Stimulated activated CD4-positive, alpha-beta T cell treated with anti-CD3 and anti-CD28 coated beads, Interleukin-1b, Interleukin-23, amount 100 ng/mL, for 1 hour (primary cell): ENCODE measurements around the gene HMCN1.
"Not testable (repeated sequence)": the region's sequence is repeated elsewhere in the genome, so short reads cannot be mapped to it uniquely, and the experiment has no call there.

ENCODE experiments used
- DNase-seq, 2 donors: peaks; one replicate each; pipeline ENCODE4 v3.0.0-alpha.2; 2020; ENCODE audit warnings: low read depth in 2 of 2

Gene HMCN1

DNA sequence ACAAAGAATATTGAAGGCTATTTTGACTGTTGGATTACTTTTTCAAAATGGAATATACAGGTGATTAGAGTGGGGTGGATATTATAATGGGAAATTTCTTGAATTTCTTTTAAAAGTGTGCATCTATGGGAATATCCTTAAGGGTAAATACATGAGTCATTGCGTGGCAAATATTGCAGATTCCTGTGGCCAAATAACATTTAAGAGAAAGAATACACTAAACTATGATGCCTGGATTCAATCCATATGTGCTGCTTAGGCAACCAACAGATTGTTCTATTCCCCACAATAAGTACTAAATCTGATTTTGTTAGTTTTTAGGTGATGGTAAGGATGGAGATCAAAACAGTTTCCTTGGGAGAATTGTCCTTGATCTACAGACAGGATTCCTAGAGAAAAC, 119.5 kb downstream of the HMCN1 start:
- no peak for DNase-seq

DNA sequence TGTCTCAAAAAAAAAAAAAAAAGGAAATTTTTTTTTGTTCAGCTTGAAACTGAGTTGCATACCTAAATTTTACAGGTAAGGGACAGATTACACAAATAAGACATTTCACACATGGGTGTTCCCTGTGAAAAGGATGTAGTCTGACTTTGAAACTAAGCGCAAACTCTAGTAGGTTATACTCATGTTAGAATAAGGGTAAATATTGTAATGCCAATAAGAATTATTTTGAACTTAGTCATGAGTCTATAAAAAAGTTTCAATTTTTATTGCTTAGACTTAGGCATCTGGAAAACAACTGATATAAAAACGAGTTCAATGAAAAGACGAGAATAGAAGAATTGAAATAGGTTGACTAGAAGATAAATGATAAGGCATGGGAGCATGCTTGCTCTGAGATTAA, 122.3 kb downstream of the HMCN1 start:
- no peak for DNase-seq

DNA sequence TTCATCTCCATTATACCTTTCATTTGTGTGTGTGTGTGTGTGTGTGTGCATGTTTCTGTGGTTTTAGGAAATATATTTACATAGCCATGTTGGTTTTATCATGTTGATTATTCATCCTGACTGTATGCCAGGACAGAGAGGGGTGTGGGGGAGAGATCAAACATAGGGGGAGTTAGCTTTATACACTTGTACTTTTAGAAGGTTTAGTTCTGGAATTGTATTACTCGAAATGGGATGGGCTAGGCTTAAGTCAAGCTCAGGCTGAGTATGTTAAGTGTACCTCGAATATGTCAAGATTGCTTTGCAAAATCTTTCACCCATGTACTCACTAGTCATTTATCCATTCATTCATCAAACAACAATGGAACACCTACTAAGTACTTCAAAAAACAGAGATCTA, 123.3 kb downstream of the HMCN1 start:
- no peak for DNase-seq

DNA sequence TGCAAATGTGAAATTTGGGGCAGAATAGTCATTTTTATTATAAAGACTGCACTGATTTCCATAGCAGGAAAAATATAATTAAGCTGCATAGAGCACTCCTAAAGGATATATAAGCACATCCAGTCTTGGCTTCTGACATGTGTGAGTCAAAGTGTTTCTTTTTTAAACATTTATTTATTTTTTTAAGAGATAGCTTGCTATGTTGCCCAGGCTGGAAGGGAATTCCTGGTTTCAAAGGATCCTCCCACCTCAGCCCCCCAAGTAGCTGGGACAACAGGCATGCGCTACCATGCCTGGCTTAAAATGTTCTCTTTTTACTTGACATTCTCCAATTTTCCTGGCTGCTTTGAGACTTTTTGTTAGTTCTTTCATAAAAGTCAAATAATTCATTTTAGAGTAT, 126.1 kb downstream of the HMCN1 start:
- no peak for DNase-seq

DNA sequence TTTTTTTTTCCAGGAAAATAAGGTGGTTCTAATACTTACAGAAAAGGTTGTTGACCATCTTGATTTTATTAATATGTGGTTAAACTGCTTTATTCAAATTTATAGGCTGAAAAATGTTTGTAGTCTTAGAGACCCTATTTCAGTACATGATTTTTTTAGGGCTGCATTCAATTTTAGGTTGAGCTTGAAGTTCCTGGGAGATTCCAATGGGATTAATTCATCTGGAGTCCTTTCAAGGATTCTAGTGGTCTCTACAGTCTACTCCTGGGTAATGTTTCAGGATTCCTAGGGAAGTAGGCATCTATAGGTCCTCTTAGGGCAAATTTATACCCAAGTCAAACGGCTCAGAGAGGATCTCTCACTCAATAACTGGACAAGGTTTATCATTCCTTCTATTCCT, 126.7 kb downstream of the HMCN1 start:
- DNase-seq = no peak

DNA sequence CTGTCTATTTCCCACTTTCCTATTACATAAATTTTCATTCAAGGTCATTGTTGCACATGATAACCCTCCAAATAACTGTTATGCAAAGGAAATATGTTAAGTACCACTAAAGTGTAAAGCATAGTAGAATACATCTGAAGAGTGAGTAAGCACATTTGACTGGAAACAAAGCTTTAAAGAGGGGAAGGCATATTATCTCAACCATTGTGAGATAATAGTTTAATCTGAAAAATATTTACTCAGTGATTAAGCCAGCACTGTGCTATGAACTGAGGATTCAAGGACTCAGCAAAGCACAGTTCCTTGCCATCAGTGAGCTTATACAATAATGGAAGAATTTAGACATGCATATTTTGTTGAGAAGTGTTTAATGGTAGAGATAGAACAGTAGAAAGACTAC, 127.4 kb downstream of the HMCN1 start:
- DNase-seq = no peak

DNA sequence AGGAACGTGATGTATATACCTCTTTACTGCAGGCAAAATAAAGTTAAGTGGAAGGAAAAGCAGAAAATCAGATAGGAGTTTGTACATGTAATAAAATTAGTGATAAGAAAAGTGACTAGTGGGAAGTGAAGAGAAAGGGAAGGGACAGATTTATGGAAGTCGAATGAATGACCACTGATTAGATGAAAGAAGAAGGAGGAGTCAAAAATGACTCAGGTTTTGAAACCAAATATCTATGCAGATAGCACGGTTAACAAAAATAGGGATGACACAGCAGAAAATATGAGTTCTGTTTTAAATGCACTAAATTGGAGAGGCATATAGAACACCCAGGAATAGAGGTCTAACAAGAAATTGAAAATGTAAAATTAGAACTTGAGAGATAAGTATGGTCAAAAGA, 128.0 kb downstream of the HMCN1 start:
- DNase-seq = no peak

DNA sequence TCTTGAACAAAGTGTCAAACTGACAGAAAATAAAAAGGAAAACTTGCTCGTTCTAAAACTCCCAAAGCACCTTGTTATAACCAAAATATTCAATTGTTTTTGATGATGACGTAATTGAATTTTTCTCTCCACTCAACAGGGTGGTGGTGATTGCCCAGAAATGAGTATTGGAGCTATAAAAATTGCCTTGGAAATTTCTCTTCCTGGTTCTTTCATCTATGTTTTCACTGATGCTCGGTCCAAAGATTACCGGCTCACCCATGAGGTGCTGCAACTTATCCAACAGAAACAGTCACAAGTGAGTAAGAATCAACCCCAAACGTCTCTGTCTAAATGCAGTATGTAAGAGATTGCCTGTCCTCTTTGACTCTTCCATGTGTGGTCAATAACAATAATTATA, 130.1 kb downstream of the HMCN1 start:
- no peak for DNase-seq

DNA sequence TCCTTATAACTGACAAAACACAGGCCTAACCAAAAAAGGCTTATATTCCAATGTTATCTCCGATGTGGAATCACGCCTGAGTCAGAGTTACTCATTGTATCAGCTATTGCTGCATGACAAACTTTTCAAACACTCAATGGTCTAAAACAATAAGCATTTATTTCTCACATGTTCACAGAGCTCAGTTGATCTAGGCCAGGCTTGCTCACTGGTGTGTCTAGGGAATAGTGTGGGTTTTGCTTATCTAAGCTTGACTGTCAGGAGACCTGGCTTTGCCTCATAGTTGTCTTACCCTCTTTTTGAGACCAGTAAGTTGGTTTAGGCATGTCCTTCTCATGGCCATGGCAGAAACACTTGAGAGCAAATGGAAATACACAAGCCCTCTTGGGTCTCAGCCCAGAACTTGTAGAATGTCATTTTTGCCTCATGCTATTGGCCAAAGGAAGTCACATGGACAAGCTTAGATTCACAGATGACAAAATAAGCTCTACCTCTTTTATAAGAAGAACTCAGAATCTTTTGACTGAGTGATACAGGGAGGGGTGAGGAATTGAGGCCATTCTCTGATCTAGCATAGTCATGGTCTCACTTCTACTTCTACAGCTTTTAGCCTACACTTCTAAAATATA, 130.8 kb downstream of the HMCN1 start:
- DNase-seq = no peak

DNA sequence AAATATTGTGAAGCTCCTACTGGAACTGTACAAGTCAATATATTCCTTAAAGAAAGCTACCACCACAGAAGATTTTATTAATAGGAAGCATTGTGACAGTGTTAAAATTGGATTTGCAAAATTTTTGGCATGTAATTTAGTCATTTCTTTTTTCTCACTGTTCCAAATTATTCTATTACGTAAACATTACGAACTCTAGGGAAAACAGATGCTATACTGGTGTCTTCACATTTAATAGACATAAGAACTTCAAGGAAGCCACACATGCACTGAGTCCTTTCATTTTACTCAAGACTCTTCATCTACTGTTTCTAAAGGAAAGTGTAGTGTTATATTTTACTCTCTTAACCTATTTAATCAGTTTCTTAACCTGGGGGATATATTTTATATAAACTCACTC, 135.4 kb downstream of the HMCN1 start:
- no peak for DNase-seq

DNA sequence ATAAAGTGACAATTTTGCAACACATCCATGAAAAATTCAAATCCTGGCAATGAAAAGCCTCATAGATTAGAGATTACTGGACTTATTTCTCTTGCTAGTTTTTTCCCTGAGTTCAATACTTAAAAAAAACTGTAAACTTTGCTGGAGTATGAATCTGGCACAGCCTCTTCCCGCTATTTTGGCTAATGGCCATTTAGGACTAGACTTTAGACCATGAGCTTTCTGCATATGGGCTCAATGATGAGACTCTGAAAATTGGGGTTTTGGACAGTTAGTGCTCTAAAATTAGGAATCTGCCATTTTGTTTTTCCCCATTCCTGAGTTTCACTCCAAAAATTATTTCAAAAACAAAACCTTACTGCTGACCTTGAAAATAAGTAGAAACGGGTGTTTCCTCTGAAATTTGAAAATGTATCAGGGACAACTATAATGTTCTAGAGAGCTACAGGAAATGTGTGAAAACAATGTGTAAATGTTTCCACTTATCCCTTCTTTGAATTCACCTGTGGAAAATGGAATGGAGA, 137.5 kb downstream of the HMCN1 start:
- no peak for DNase-seq

DNA sequence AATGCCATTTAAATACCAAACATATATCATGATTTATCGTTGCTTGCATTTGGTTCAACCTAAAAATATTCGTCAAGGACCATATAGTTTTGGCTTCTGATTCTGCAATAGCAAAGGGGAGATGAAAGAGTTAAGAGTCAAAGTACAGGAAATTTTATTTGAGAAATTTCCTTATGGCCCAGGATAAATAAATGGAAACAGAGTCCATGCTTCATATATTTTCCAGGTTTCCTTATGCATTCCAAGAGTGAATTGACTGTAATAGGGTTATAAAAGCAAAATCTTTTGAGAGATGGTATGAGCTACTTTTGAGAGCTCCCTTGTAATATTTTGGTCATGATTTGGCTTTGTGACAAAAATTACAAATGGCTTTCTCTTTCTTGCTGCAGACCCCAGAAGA, 140.1 kb downstream of the HMCN1 start:
- DNase-seq = no peak

DNA sequence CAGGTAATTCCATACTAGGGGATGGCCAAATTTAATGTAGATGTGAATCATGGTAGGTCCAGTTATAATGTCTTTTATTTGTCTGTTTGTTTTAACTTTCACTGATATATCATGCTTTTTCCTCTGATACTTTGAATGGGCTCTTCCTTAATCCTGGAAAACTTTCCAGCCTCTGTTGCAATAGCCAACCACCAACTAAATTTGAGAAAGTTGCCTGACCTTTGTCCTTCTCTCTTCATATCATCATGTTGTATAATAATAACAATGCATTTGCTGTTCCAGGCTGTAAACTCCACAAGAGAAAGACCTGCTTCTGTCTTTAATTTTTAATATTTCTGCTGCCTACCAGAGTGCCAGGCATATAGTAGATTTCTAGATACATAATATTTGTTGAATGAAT, 146.1 kb downstream of the HMCN1 start:
- DNase-seq = no peak

DNA sequence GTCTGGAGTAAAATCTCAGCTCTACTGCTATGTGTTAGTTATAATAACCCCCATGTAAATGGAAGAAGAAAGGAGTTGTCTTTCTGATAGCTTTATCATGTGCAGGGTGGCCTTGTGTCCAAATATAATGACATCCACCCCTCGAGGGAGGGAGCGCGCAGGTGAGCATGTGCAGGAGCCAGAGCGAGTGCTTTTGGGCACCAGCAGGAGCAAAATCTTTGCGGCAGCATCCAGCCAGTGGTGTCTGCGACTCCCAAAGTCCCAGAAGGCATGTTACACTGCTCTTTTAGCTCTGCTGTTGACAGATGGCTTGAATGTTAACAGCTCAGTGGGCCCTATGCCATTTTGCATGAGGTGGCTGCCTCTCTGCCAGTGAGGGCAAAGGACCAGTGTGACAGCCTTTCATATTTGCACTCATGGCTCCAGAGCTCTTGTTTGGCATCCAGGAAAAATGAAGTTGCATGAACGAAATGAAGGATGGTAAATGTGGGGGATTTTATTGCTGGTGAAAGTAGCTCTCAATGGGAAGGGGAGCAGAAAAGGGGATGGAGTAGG, 146.7 kb downstream of the HMCN1 start:
- no peak for DNase-seq

DNA sequence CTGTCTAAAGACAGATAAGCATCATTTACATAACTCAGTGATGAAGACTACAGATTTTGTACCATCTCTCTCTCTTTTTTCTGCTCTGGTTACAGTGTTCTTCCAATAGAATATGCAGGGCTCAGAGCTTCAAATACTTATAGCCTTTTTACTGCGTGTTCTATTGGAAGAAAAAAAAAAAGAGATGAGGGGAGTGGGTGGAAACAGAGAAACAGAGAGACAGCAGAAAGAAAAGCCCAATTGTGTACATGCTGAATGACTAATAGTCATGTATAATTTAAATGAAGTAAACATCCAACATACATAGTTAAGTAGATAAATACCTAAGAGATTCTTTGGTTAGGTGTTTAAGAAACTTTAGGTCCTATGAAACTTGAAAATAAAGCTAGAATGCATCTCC, 151.9 kb downstream of the HMCN1 start:
- DNase-seq = no peak

DNA sequence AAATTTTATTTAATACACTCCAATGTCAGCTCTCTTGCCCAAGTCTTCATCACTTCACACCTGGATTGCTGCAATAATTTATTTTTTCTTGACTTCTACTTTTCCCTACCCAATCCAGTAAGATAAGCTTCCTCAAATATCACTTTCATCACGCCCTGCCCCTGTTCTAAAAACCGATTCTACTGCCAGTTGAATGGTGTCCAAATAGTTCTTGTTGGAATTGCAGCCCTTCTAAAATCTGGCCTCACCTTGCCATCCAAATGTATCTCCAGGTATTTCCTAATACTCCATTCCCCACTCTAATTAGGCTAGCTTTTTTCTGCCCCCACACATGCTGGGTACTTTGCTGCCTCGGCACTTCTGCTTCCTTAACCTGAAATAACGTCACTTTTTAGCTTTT, 152.5 kb downstream of the HMCN1 start:
- DNase-seq = no peak

DNA sequence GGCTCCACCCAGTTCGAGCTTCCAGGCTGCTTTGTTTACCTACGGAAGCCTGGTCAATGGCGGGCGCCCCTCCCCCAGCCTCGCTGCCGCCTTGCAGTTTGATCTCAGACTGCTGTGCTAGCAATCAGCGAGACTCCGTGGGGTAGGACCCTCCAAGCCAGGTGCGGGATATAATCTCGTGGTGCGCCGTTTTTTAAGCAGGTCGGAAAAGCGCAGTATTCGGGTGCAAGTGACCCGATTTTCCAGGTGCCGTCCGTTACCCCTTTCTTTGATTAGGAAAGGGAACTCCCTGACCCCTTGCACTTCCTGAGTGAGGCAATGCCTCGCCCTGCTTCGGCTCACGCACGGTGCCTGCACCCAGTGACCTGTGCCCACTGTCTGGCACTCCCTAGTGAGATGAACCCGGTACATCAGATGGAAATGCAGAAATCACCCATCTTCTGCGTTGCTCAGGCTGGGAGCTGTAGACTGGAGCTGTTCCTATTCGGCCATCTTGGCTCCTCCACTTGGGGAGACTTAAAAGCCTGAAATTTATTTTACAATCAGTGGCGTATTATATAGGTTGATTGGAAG, 158.7 kb downstream of the HMCN1 start:
- DNase-seq = not testable (repeated sequence)

DNA sequence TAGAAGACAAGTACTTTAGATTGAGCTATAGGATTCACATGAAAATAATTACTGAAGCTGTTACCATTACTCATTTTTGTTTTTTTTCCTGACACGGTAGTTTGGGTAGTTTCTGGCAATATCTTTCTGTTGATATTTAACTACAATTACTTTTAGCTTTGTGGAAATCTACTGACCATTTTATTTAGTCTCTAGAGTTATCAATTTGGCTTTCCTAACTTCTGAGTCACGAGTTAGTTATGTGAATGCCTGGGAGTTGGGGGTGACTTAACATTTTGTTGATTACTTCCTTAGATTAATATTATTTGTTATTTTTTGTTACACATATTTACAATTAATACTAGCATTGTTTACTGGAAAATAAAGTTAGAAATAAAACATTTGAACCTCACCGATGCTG, 160.6 kb downstream of the HMCN1 start:
- no peak for DNase-seq

DNA sequence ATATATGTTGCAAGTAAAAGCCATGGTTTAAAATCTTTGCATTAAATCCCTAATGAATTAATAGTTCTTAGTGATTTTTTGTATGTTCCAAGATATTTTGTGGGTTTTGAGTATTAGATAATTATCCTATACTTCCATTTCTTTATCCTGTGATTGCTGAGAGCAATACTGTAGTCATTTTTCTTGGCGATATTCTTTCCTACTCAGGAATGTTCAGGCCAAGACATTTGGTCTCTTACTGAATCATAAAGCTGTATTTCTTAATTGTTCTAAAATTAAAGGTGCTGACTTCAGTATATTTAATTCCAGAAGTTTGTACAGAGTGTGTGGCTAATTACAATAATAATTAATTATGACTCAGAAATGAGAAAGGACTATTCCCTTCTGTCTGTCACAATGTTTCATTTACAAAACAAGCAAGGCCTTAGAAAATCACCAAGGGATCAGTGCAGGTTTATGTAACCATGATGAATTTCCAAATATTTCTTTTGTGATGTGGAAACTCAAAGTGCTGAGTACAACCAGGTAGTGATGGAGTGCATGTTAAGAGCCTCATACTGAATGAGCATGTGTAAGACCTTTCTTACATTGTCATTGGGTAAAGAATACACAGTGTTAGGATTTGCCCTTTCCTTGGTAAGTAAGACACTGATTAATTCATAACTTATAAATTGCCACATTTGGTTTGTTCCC, 161.2 kb downstream of the HMCN1 start:
- no peak for DNase-seq

DNA sequence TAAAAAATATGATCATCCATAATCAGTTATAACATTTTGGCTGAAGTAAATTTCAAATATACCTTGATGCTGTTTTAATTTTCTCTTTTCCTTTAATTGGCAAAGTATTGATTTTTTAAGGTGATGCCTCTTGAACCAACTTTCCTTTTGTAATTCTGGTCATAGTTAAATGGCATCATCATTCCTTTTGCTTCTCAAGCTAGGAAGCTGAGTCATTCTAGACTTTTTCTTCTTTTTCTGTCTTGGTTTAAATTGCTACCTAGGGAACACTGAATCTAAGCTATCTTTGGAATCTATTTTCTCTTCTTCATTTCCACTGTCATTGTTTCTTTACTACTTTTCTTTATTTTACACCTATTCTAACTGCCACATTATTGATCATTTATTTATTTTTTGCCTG, 162.7 kb downstream of the HMCN1 start:
- DNase-seq = no peak

DNA sequence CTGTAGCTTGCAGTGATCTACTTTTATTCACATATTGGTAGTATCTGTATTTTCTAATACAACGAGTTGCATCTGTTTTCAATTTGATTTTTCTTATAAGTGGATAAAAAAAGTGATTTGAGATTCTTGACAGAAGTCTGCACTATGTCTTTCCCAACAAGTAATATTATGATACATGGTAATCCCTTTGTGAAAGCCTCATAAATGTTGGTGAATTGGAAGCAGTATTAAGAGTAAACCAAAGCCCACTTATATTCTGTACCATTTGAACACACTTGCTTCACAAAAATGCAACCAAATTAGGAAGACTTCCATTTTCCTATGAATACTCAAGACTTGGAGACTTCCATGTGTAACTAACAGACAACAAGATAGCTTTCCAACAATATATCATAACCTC, 172.0 kb downstream of the HMCN1 start:
- no peak for DNase-seq

DNA sequence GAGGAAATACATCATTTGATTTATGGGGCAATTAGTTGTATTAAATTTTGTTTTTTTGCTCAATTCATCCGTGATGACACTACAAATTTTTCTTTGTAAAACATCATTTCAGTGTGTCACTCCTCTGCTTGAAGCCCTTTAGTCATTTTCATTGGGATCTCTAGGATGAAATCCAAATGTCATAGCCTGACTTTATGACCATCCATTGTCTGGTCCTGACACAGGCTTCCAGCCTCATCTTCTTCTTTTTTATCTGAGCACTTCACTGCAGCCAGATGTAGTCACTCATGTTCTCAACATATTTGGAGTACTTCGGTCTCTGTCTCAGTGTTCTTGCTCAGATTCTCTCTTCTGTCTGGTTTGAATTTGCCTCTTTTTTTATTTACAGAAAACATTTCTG, 173.1 kb downstream of the HMCN1 start:
- no peak for DNase-seq

DNA sequence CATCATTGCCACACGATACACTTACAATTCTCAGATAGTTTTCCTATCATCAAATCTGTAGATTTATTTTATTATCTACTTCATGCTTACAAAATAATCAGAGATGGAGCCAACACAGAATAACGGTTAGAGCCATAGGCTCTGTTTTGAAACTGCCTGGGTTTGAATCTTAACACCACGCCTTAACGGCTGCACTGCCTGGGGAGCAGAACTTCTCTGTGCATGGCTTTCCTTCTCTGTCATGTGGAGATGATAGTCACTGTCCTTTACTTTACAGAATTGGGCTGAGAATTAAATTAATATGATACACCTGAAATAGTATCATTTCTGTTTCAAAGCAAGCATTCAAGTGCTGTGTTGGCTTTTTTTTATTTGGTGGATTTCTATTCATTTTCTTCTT, 177.8 kb downstream of the HMCN1 start:
- no peak for DNase-seq
